BE2C (cell line): ENCODE measurements around the gene FAM90A26.
"Not testable (repeated sequence)": the region's sequence is repeated elsewhere in the genome, so short reads cannot be mapped to it uniquely, and the experiment has no call there.

Experiments used
- DNase-seq: peaks from one replicate; pipeline ENCODE4 v3.0.0-alpha.2; 2020
- H3K27me3 ChIP-seq: fragments of 250-450 bp; sonication (Bioruptor Pico); 2 replicates; pipeline ENCODE4 v1.5.1; 2020; ENCODE audit warnings: mild to moderate bottlenecking
- H3K36me3 ChIP-seq: fragments of 250-450 bp; sonication (Bioruptor Pico); 2 replicates; pipeline ENCODE4 v1.5.1; 2020; ENCODE audit warnings: mild to moderate bottlenecking
- H3K4me1 ChIP-seq: fragments of 250-450 bp; sonication (Bioruptor Pico); 2 replicates; pipeline ENCODE4 v1.5.1; 2020
- H3K4me3 ChIP-seq: 2 replicates; pipeline ENCODE4 v1.5.1; 2011; ENCODE audit warnings: low read depth, low read length
- H3K9me3 ChIP-seq: fragments of 250-450 bp; sonication (Bioruptor Pico); 2 replicates; pipeline ENCODE4 v1.5.1; 2020
- TF ChIP-seq, protein P1 (sequence below): IDR thresholded peaks from 2 replicates; pipeline ENCODE4 v1.5.1; 2012; ENCODE audit warnings: mild to moderate bottlenecking, low read depth, low read length

FAM90A26 gene

GRCh38 chr4:9146967-9147366, 23.2 kb upstream of the FAM90A26 start:
- Histone ChIP-seq H3K4me1 (no peaks in the 10 kb centered on the region), H3K36me3 (no peaks in the 10 kb centered on the region), H3K27me3 (no peaks in the 10 kb centered on the region), H3K4me3 (no peak overlapping the region), H3K9me3 (no peaks in the 10 kb centered on the region)
- no peak for DNase-seq
- TF ChIP-seq, protein P1, sequence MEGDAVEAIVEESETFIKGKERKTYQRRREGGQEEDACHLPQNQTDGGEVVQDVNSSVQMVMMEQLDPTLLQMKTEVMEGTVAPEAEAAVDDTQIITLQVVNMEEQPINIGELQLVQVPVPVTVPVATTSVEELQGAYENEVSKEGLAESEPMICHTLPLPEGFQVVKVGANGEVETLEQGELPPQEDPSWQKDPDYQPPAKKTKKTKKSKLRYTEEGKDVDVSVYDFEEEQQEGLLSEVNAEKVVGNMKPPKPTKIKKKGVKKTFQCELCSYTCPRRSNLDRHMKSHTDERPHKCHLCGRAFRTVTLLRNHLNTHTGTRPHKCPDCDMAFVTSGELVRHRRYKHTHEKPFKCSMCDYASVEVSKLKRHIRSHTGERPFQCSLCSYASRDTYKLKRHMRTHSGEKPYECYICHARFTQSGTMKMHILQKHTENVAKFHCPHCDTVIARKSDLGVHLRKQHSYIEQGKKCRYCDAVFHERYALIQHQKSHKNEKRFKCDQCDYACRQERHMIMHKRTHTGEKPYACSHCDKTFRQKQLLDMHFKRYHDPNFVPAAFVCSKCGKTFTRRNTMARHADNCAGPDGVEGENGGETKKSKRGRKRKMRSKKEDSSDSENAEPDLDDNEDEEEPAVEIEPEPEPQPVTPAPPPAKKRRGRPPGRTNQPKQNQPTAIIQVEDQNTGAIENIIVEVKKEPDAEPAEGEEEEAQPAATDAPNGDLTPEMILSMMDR = no peak

DNA sequence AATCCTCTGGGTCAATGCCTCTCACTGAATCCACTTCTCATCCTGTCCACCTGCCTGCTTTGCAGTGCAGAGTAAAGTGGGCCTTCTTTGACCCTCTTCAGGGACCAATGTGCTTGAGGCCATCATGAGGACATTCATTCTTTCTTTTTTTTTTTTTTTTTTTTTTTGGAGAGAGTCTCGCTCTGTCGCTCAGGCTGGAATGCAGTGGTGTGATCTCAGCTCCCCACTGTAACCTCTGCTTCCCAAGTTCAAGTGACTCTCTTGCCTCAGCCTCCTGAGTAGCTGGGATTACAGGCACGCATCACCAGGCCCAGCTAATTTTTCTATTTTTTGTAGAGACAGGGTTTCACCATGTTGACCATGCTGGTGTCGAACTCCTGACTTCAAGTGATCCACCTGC, 22.8 kb upstream of the FAM90A26 start:
- not testable (repeated sequence) for H3K9me3 ChIP-seq, H3K27me3 ChIP-seq, H3K4me1 ChIP-seq, H3K4me3 ChIP-seq, DNase-seq, H3K36me3 ChIP-seq

GRCh38 chr4:9148611-9149409, 21.4 kb upstream of the FAM90A26 start:
- not testable (repeated sequence) for H3K4me3 ChIP-seq, H3K9me3 ChIP-seq, H3K27me3 ChIP-seq, DNase-seq, H3K36me3 ChIP-seq, H3K4me1 ChIP-seq

DNA sequence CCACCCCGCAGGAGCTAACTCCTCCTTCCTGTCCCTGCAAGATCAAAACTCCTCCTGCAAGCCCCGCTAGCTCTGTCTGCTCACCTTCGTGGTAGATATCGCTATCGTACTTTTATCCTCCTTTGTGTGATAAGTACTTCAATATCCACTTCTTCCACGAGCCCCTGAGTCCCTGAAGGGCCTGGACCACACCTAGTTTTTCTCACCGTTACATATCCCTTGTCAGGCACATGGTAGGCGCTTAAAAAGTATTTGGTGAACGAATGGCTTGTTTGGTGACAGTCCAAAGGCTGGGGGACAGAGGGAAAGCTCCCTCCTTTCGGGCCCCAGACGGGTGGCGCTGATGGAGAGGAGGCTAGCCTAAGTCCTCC, 18.4 kb upstream of the FAM90A26 start:
- not testable (repeated sequence) for H3K9me3 ChIP-seq, H3K4me1 ChIP-seq, H3K36me3 ChIP-seq, H3K27me3 ChIP-seq, DNase-seq
- H3K4me3 ChIP-seq = peak overlapping the region; percentile 63

DNA sequence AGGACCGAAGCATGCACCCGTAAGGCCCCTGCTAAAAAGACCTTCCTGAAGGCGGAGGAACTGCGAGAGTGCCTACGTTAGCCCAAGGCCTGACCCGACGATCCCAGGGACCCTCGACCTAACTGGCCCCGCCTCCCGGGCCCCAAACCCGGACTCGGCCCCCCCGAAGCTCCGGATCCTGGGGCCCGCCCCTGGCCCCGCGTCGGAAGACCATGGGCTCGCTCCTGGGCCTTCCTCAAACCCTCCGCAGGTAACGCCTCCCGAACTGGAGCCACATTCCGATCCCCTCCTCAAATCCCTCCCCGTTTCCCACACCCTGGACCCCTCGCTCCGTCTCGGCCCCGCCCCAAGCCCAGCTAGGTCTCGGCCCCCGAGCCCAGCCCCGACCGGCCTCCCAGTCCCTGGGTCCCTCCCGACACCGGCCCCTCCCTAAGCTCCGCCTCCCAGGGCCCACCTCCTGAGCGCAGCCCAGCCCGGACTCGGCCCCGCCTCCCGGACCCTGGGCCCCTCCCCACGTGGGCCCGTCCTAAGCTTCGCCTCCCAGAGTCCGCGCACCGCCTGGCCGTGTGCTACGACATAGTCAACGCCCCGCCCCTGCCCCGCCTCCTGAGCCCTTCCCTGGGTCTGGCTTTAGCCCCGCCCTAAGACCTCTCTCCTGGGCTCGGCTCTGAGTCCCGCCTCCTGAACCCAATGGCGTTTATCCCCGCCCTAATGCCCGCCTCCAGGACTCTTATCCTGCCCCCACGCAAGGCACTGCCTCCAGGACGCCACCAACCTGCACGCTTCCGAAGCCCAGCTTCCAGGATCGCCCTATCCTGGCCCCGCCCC, 17.8 kb upstream of the FAM90A26 start:
- H3K4me1 ChIP-seq, H3K36me3 ChIP-seq, H3K27me3 ChIP-seq, H3K9me3 ChIP-seq: not testable (repeated sequence)
- H3K4me3 ChIP-seq = peak overlapping the region; percentile 63
- DNase-seq = peak; percentile 98

DNA sequence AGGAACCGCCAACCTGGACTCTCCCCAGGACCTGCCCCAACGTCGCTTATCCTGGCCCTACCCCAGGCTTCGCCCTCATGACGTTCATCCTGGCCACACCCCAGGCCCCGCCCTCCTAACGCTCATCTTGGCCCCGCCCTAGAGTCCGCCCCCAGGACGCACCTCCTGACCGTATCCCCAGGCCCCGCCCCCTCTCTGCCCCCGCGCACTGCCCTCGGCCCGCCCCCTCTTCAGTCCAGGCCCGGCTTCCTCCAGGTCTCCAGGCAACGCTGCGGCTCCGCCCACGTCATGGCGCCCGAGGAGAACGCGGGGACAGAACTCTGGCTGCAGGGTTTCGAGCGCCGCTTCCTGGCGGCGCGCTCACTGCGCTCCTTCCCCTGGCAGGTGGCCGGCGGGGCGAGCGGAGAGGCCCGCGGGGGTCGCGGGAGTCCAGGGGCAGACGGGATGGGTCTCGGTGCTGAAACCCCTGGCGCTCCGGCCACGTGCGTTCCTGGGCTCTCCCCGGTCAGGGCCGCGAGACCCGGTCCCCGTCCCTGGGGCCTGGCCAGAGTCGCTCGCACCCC, 17.1 kb upstream of the FAM90A26 start:
- peak; percentile 98 for DNase-seq
- not testable (repeated sequence) for H3K27me3 ChIP-seq, H3K9me3 ChIP-seq, H3K36me3 ChIP-seq, H3K4me1 ChIP-seq
- peak overlapping the region; percentile 67 for H3K4me3 ChIP-seq

- peak; percentile 79 for DNase-seq
- H3K4me3 ChIP-seq = peak overlapping the region; percentile 67
These were observed 16.5 kb upstream of the FAM90A26 start for GRCh38 chr4:9153571-9154157.

GRCh38 chr4:9155101-9155886, 14.9 kb upstream of the FAM90A26 start:
- not testable (repeated sequence) for H3K4me1 ChIP-seq, H3K4me3 ChIP-seq, H3K27me3 ChIP-seq, H3K36me3 ChIP-seq, H3K9me3 ChIP-seq, DNase-seq

More at GRCh38 chr4:9153571-9154157, 16.5 kb upstream of the FAM90A26 start:
- not testable (repeated sequence) for H3K4me1 ChIP-seq, H3K36me3 ChIP-seq, H3K27me3 ChIP-seq, H3K9me3 ChIP-seq

DNA sequence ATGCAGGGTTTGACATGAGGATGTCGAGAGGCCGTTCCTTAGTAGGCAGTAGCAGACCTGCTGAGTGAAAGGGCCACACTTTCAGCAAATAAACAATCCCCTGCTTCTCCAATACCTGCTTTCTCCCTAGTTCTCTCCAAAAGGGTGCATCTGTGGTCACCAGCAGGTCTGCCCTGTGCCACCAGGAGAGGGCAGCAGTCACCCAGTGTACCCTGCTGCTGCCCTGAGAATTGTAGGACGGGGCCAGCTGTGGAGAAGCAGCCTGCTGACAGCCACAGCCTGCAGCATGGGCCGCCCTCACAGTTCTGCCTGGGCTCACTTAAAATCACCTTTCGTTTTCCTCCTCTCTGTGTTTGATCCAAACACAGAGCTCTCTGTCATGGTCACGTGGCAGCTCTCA, 11.8 kb upstream of the FAM90A26 start:
- not testable (repeated sequence) for H3K36me3 ChIP-seq, H3K27me3 ChIP-seq, H3K4me1 ChIP-seq, H3K4me3 ChIP-seq, H3K9me3 ChIP-seq
- TF ChIP-seq, protein P1 = peak; percentile 57
- peak; percentile 70 for DNase-seq

- not testable (repeated sequence) for H3K27me3 ChIP-seq, H3K4me1 ChIP-seq, H3K4me3 ChIP-seq, DNase-seq, H3K36me3 ChIP-seq, H3K9me3 ChIP-seq
These were observed 10.2 kb upstream of the FAM90A26 start for GRCh38 chr4:9160046-9160445.
